T47D (cell line): Measurements from ENCODE around the gene TP53TG3B.
"Not testable (repeated sequence)": the region's sequence is repeated elsewhere in the genome, so short reads cannot be mapped to it uniquely, and the experiment has no call there.

Experiments
- DNase-seq, 2 experiments: peaks; one replicate each; pipeline versions ENCODE4 v3.0.0 to v3.0.0-alpha.2; 2011 to 2012; ENCODE audit warnings: low read depth in 1 of 2, low spot score in 1 of 2
- in situ Hi-C: cut with HindIII; loops from 2 replicates; pipeline ENCODE4 v1.10.0; 2016; ENCODE audit warnings: low sequenced_read_pairs, low pct_unique_long_range_greater_than_20kb

TP53TG3B gene, protein sequence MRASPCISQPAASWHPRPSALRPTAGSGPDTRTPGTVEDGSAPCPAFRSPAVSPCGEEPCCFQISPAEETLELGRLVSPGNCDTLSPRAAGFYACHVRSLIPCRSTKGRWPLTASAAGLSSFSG

DNA sequence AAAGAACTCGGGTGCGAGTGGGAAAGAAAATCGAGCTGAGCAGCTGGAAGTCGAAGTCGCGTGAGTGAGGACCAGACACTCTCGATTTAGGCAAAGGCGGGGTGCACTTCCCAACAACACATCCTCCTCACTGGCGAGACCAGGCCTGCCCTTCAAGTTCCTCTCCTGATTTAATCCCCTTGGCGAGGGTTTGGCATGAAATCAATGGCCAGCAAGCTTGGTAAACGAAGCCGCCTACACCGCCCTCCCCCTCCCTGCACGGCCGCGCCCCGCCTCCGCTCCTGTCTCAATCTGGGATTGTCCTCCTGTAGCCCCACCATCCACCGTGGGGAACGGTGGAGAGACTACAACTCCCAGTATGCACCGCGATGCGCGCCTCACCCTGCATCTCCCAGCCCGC lies at the start of gene TP53TG3B:
Gene TP53TG3B, plus strand, starts transcription at position 301 of the 400 bp plus-strand sequence. Its CDS starts 68 bp downstream, at position 369.
- in situ Hi-C loops, DNase-seq: not testable (repeated sequence)

DNA sequence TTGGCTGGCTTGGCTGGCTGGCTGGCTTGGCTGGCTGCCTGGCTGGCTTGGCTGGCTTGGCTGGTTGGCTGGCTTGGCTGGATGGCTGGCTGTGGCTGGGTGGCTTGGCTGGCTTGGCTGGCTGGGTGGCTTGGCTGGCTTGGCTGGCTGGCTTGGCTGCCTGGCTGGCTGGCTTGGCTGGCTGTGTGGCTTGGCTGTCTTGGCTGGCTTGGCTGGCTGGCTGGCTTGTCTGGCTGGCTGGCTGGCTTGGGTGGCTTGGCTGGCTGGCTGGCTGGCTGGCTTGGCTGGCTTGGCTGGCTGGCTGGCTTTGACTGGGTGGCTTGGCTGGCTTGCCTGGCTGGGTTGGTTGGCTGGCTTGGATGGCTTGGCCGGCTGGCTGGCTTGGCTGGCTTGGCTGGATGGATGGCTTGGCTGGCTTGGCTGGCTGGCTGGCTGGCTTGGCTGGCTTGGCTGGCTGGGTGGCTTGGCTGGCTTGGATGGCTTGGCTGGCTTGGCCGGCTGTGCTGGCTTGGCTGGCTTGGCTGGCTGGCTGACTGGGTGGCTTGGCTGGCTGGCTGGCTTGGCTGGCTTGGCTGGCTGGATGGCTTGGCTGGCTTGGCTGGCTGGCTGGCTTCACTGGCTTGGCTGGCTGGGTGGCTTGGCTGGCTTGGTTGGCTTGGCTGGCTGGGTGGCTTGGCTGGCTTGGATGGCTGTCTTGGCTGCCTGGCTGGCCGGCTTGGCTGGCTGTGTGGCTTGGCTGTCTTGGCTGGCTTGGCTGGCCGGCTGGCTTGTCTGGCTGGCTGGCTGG lies 24.2 kb upstream of the TP53TG3B start:
- in situ Hi-C loops: not testable (repeated sequence)
- DNase-seq: peak in 1 of 2 experiments; percentile 6

GRCh38 chr16:33337627-33338542 lies 22.8 kb upstream of the TP53TG3B start:
- DNase-seq: peak in 1 of 2 experiments; percentile 4
- in situ Hi-C loops: not testable (repeated sequence)

DNA sequence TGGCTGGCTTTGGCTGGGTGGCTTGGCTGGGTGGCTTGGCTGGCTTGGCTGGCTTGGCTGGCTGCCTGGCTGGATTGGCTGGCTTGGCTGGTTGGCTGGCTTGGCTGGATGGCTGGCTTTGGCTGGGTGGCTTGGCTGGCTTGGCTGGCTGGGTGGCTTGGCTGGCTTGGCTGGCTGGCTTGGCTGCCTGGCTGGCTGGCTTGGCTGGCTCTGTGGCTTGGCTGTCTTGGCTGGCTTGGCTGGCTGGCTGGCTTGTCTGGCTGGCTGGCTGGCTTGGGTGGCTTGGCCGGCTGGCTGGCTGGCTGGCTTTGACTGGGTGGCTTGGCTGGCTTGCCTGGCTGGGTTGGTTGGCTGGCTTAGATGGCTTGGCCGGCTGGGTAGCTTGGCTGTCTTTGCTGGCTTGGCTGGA lies 22.1 kb upstream of the TP53TG3B start:
- DNase-seq, in situ Hi-C loops: not testable (repeated sequence)

DNA sequence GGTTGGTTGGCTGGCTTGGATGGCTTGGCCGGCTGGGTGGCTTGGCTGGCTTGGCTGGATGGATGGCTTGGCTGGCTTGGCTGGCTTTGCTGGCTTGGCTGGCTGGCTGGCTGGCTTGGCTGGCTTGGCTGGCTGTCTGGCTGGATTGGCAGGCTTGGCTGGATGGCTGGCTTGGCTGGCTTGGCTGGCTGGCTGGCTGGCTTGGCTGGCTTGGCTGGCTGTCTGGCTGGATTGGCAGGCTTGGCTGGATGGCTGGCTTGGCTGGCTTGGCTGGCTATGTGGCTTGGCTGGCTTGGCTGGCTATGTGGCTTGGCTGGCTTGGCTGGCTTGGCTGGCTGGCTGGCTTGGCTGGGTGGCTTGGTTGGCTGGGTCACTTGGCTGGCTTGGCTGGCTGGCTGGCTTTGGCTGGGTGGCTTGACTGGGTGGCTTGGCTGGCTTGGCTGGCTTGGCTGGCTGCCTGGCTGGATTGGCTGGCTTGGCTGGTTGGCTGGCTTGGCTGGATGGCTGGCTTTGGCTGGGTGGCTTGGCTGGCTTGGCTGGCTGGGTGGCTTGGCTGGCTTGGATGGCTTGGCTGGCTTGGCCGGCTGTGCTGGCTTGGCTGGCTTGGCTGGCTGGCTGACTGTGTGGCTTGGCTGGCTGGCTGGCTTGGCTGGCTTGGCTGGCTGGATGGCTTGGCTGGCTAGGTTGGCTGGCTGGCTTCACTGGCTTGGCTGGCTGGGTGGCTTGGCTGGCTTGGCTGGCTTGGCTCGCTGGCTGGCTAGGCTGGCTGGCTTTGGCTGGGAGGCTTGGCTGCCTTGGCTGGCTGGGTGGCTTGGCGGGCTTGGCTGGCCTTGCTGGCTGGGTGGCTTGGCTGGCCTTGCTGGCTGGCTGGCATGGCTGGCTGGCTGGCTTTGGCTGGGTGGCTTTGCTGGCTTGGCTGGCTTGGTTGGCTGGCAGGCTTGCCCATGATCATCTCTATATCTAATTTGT lies 21.3 kb upstream of the TP53TG3B start:
- in situ Hi-C loops: not testable (repeated sequence)

More for the DNA sequence above, 21.3 kb upstream of the TP53TG3B start:
- DNase-seq: peak in 1 of 2 experiments; percentile 6
